ENCODE results near the gene CFAP97D2.

GRCh38 chr13:114154476-114154875 lies 24.6 kb upstream of the CFAP97D2 start:
- TF ChIP-seq ZFP3 (CRISPR knock-in tag; IDR thresholded peaks at IDR 0.05) (no peak), CREB5 (CRISPR knock-in tag; IDR thresholded peaks at IDR 0.05; ENCODE audit: low read depth) (no peak), CSDC2 (CRISPR knock-in tag; IDR thresholded peaks at IDR 0.05) (no peak), RARB (CRISPR knock-in tag; IDR thresholded peaks at IDR 0.05) (no peak), ISL1 (CRISPR knock-in tag; IDR thresholded peaks at IDR 0.05) (no peak), ARNTL (CRISPR knock-in tag; IDR thresholded peaks at IDR 0.05; ENCODE audit: borderline replicate concordance, low read depth) (no peak), PPARA (CRISPR knock-in tag; IDR thresholded peaks at IDR 0.05; ENCODE audit: borderline replicate concordance) (no peak), ZFP30 (CRISPR knock-in tag; IDR thresholded peaks at IDR 0.05) (no peak)
